GM21360 (cell line): ENCODE measurements around the gene PPFIA4.

ENCODE experiments used
- ATAC-seq: cut with Tn5 transposase; IDR thresholded peaks from one replicate; pipeline ENCODE4 v1.9.1; 2021; ENCODE audit warnings: mild to moderate bottlenecking, moderate library complexity; ENCODE audit not compliant: unreplicated experiment

The PPFIA4 gene

GRCh38 chr1:203124546-203125317, 98.4 kb downstream of the PPFIA4 start:
- ATAC-seq, result no peak

GRCh38 chr1:203126151-203126865, 100.0 kb downstream of the PPFIA4 start:
- ATAC-seq, result no peak

DNA sequence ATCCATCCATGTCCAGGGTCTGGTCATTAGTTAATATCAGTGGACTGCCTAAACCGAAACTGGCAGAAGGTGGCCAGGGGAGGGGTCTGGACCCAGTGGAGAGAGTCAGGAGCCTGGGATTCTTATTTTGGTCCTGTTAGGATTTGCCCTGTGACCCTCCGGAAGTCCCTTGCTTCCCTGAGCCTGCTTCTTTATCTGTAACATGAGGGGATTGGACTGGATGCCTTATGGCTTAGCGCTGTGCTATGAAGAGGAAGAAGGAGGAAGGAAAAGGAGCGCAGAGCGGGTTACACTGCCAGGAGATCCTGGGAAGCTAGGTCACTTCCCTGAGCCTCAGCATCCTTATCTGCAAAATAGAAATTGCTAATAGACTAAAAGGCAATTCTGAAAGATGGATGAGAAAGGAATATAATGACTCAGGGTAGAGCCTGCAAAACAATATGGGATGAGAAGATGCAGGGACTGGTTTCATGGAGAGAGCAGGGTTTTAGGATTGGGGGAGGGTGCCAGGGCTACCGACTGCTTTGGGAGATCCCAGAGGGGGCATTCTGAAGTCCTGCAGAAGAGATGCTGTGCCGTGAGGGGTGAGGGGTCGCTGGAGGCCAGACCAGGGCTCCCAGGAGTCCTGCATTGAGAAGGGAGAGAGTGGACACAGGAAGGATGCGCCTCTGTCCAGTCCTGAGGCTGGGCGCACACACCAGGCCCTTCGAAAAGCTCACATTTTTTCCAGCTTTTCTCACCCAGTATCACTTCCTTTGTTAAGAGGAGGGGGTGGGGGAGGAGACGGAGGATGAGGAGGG, 100.8 kb downstream of the PPFIA4 start:
- no peak for ATAC-seq

DNA sequence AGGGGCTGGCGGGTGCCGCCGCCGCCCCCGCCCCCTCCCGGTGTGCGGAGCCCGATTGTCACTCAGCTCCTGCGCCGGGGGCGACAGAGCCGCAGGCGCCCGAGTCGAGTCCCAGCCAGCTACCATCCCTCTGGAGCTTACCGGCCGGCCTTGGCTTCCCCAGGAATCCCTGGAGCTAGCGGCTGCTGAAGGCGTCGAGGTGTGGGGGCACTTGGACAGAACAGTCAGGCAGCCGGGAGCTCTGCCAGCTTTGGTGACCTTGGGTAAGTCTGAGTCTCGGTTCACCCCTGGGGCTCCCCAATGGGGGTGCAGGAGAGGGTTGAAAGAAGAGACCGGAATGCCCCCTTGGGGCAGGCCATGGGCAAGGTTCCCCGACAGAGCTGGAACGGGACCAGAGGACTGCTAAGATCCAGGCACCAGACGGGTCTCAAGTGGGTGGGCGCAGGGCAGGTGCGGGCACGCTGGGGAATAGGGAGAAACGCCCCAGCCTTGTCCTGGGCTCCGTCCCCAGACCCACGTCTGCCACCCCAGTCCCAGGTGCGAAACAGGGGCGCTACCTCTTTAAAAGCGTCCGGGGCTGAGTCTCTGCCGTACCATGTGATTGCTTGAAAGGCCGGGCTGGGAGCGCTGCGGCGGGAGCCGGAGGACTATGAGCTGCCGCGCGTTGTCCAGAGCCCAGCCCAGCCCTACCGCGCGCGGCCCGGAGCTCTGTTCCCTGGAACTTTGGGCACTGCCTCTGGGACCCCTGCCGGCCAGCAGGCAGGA, 101.6 kb downstream of the PPFIA4 start, which contains the start of gene ADORA1:
TSS of gene ADORA1 (plus strand) at position 61 of the 765 bp plus-strand sequence. CDS start 1,116 bp downstream, outside the sequence.
- no peak for ATAC-seq

- no peak for ATAC-seq
Observed at GRCh38 chr1:203128431-203128715, 102.1 kb downstream of the PPFIA4 start.
